Ovary (tissue), 3 donors: ENCODE results near the gene ATP6V1B1.

Source experiments
- CTCF ChIP-seq, 3 donors: fragments of 450-650 bp in 2 of 3; fragments of 200-600 bp in 1 of 3; IDR thresholded peaks; one replicate each; pipeline versions ENCODE4 v1.5.1 to v1.8.0; 2016 to 2022; ENCODE audit warnings: antibody characterized with exemption in 3 of 3, mild to moderate bottlenecking in 1 of 3
- EP300 ChIP-seq: sonication (generic); formaldehyde crosslinking; IDR thresholded peaks from one replicate; pipeline ENCODE4 v1.6.1; 2017; ENCODE audit warnings: antibody characterized with exemption
- POLR2A ChIP-seq: fragments of 450-650 bp; IDR thresholded peaks from one replicate; pipeline ENCODE4 v1.6.1; 2017; ENCODE audit warnings: antibody characterized with exemption, mild to moderate bottlenecking, moderate library complexity
- donor health status: DM: no; HTN: no; CAD: no.

- no peak for TF ChIP-seq EP300
- TF ChIP-seq CTCF (IDR thresholded peaks at IDR 0.05): no peak
- TF ChIP-seq POLR2A: no peak
Measured at GRCh38 chr2:70903641-70904340, 31.9 kb upstream of the ATP6V1B1 start.
